HG03135 (cell line): ENCODE measurements around the gene ABI1.

Source experiments
- ATAC-seq: cut with Tn5 transposase; IDR thresholded peaks from one replicate; pipeline ENCODE4 v1.9.1; 2021; ENCODE audit warnings: mild to moderate bottlenecking, moderate library complexity; ENCODE audit not compliant: unreplicated experiment

Gene ABI1

DNA sequence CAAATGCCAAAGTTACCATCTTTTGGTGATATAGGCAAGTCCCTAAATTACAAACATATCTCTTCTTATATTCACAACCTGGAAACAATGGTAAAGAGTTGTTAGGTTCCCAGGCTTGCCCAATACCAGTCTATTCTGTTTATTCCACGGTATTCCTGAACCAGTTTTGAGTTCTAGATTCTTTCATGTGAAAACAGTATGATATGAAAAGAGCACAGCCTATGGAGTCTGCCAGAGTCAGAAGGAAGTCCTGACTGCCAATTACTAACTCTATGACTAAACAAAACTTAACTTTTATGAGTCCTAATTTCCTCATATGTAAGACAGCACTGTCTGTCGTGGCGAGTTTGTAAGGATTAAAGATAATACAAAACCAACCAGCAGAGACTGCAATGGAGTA, 5.6 kb downstream of the ABI1 start:
- ATAC-seq, result no peak

DNA sequence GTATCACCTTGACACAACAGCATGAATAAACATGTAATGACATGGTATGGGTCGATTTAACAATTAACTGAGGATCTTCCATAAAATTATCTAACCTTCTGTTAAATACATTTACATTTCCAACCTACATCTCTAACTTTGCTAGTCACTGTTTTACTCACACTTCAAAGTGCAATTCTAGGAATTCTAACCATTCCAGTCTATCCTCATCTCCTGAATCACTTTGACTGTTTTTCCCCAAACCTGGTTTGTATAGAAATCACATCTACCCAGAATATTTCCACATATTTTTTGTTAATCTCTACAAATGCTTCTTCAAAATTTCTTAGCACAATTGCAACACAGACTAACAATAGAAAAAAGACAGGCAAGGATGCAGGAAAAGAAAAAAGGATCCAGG, 6.2 kb downstream of the ABI1 start:
- ATAC-seq, result no peak

DNA sequence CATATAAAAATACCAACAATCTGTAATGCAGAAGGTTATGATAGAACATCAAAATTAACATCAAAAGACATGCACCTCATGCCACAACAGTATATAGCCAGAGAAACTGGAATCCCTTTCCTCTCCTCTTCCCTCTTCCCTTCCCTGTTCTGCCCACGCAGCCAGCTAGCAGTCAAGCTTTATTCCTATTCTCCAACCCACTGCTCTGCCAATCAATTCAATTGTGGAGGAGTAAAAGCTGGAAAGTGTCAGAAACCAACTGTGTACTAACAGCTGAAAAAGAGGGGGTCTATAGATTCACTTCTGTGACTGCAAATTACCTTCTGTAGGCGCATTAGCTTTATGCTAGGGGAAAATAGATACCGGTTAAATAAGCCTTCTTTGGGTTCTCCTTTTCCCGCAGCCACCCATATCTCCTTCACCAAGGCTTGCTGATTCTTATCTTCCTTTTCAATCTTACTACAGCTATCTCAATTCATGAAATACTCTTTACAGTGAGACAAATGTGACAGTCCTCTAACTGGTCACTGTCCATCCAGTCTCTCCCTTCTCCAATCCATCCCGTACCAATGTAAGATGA, 16.3 kb downstream of the ABI1 start:
- no peak for ATAC-seq

DNA sequence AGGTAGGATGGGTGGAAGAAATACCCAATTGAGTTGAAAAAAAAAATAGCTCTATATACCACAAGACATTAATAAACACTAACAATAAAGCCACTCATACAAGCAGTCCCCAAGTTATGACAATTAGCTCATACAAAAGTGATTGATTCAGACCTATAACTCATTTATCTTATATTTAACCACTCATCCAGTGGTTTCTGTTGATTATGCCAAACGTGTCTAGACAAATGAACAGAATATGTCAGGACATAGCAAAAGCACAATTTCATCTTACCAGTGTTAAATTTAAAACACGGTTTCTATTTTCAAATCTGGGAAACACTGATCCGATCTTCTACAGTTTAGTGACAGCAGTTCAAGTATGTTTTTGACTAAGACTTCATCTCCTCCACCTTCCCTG, 17.0 kb downstream of the ABI1 start:
- no peak for ATAC-seq

DNA sequence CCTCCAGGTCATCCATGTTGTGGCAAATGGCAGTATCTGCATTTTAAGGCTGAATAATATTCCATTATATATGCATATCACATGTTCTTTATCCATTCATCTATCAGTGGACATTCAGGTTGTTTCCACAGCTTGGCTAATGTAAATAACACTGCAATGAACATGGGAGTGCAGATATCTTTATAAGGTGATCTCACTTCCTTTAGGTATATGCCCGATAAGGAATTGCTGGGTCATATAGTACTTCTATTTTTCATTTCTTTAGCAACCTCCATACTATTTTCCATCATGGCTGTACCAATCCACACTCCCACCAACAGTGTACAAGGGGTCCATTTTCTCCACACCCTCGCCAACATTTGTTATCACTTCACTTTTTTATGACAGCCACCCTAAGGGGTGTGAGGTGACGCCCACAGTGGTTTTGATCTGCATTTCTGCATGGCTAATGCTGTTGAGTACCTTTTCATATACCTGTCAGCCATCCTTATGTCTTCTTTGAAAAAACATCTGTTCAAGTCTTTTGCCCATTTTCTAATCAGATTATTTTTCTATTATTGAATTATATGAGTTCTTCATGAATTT, 18.9 kb downstream of the ABI1 start:
- ATAC-seq, result no peak

DNA sequence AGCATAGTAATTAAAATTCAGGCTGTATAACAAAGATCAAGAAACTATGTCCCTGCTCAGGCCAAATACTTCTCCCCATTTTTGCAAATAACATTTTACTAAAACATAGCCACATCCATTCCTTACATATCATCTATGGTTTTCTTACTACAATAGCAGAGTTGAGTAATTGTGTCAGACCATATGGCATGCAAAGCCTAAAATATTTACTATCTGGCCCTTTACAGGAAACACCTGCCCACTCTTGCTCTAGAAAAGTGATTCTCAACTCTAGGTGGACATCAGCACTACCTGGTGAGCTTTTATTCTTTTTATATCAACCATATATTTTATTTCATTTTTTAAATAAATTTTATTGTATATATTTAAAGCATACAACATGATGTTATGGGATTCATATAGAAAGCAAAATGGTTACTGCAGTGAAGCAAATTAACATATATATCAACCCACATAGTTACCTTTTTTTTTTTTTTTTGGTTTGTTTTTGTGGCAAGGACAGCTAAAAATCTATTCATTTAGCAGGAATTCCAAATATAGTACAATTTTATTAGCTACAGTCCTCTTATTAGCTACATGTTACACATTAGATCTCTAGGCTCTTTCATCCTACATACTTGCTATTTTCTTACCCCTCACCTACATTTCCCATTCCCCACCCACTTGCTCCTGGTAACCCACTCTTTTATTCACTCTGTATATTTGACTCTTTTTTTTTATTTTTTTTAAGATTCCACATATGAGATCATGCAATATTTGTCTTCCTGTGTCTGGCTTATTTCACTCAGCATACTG, 19.6 kb downstream of the ABI1 start:
- ATAC-seq, result peak; percentile 49

DNA sequence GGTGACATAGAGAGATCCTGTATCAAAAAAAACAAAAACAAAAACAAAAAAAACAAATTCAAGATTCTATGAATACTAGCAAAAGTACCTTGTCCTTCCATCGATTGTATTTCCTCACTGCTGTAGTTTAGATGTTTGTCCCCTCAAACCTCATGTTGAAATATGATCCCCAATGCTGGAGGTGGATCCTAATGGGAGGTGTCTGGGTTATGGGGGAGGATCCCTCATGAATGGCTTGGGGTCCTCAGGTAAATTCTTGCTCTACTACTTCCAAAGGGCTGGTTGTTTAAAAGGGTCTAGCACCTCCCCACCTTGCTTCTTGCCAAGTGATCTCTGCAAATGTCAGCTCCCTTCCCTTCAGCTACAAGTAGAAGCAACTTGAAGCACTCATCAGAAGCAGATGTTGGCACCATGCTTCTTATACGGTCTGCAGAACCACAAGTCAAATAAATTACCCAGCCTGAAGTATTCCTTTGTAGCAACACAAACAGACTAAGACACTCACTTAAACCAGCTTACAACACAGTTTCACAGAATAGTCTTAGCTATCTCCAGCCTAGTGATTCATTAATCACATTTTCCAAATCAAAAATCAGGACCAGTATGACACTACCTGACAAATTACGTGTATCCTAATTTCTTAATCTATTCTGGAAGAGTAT, 20.7 kb downstream of the ABI1 start:
- no peak for ATAC-seq

DNA sequence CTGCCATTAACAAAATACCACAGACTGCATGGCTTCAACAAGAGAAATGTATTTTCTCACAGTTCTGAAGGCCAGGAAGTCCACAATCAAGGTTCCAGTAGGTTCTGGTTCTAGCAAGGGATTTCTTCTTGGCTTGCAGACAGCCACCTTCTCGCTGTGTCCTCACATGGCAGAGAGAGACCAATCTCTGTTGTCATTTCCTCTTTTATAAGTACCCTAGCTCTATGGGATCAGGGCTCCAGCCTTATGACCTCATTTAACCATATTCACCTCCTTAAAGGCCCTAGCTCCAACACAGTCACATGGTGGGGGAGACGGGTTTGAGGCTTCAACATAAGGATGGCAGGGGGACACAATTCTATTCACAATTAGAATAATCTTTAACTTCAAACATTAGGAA, 23.6 kb downstream of the ABI1 start:
- ATAC-seq, result no peak

DNA sequence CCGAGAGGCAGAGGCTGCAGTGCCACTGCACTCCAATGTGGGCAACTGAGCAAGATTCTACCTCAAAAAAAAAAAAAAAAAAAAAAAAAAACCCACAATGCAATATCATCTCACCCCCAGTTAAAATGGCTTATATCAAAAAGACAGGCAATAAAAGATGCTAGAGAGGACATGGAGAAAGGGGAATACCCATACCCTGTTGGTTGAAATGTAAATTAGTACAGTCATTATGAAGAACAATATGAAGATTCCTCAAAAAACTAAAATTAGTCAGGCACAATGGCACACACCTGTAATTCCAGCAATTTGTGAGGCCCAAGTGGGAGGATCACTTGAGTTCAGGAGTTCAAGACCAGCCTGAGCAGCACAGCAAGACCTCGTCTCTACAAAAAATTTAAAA, 25.7 kb downstream of the ABI1 start:
- ATAC-seq, result no peak

DNA sequence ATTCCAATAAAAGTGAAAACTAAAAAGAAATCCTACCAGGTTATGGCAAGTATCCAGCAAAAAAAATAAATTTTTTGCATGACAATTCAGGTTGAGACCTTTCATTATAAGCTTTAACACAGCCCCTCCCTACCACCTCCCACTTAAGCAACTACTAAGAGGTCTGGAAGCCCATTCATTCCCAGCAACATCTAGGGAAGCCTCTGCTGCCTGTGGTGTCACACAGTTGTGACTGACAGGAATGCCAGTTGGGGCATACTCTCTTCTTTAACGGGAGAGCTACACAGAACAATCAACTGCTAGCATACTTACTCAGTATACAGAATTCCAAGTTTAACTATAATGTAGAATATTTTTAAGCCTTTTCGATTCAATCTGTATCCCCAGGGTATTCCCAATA, 27.8 kb downstream of the ABI1 start:
- ATAC-seq, result no peak

DNA sequence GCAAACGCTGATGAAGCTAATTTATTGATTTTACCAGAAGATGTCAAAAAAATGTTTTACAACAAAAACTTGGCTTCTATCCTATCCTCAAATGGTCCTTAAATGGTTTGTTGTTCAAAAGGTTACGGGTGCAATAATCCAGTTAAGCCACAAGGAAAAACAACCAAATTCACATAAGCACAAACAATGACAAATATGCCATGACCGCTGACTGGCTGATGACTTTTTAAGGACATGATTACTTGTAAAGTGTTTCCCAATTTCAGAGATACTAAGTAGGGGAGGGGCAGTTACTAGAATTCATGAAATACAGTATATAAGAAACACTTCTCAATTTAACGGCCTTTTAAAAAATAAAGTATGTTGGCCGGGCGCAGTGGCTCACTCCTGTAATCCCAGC, 28.8 kb downstream of the ABI1 start:
- no peak for ATAC-seq

DNA sequence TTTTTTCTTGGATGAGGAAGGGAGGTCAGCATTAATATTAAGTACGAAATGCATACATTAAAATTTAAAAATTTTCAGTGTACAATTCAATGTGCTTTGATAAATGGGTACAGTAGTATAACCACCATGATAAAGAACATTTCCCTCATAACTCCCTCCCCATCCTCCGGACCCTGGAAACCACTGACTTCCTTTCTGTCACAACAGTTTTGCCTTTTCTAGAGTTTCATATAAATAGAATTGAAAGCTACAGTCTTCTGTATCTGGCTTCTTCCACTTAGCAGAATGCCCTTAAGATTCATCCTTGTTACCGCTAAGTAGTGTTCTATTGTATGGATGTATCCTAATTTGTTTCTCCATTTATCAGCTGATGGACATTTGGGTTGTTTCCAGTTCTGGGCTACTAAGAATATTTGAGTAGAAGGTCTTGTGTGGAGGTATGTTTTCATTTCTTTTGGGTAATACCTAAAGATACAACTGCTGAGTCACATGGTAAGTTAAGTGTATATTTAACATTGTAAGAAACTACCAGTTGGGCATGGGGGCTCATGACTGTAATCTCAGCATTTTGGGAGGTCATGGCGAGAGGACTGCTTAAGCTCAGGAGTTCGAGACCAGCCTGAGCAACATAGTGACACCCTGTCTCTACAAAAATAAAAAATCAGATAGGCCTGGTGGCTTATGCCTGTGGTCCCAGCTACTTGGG, 30.8 kb downstream of the ABI1 start:
- no peak for ATAC-seq

DNA sequence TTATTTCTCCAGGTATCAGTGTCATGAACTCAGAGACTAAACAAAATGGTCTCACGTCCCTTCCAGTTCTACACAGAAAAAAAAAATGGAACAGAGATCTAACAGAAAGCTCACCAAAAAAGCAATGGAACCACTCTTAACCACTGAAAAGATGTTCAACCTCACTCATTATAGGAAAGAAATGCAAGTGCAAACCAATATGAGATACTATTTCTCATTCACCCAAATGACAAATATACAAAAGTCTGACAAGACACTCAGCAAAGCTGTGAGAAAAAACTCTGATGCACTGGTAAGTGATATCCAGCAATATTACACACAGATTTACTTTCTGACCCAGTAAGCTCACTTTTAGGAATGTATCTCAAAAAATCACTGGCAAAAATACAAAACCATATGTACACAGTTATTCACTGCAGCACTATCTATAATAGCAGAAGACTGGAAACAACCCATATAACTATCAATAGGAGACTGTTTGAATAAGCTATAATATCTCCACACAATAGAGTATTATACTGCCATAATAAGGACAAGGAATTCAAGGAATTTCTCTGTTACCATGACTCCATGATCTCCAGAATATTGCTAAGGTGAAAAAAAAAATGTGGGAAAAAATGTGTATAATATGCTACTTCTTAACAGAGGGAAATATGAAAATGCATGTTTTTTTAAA, 36.6 kb downstream of the ABI1 start:
- ATAC-seq, result no peak

DNA sequence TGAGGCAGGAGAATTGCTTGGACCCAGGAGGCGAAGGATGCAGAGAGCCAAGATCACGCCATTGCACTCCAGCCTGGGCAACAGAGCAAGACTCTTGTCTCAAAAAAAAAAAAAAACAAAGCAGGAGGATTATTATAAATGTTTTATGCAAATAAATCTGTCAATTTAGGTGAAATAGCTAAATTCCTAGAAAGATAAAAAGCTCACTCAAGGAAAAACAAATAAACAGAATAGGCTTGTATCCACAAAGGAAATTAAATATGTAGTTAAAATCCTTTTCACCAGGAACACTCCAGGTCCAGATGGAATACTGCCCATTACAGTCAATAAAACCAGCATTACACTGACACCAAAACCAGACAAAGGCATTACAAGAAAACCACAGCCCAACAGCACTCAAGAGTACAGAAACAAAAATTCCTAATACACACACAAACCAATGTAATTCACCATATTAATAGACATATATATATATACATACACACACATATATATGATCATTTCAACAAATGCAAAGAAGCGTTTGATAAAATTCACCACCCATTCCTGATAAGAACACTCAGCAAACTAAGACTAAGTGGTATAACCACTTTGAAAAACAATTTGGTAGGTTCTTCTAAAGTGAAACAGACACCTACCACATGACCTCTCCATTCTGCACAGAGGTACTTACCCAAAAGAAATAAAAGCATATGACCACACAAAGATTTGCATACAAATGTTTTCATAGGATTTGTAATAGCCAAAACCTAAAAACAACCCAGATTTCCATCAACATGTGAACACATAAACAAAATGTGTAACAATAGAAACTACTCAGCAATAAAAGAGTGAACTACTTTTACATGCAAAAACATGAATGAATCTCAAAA, 38.8 kb downstream of the ABI1 start:
- no peak for ATAC-seq

DNA sequence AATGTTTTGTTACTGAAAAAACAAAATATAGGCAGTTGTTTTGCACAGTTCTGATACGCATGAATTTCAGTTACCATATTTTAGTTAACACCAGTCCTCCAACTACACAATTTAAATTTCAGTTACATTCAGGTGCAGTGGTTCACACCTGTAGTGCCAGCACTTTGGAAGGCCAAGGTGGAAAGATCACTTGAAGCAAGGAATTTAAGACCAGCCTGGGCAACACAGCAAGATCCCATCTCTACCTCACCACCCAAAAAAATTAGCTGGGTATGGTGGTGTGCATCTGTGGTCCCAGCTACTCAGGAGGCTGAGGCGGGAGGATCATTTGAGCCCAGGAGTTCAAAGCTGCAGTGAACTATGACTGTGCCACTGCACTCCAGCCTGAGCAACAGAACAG, 45.3 kb downstream of the ABI1 start:
- ATAC-seq, result no peak

DNA sequence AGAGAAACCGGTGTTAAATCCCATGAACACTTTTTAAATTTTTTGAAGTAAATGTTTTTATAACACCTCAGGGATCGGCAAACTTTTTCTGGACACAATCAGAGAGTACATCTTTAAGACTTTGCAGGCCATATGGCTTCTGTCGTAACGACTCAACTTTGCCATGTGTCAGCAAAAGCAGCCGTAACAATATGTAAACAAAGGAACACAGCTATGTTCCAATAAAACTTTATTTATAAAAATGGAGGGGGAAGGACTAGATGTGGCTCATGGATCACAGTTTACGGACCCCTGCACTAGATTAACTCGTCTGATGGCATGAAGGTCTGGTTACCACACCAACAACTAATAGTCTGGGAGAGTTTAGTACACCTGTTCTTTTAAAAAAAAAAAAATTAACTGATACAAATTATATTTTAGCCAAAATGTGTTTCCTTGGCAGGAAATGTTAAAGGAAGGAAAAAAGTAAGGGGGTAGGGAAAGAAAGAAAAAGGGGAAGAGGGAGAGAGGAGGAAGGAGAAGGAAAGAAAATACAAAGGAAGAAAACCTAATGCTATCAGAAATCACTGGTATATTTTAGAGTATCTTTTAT, 50.2 kb downstream of the ABI1 start:
- ATAC-seq, result no peak

DNA sequence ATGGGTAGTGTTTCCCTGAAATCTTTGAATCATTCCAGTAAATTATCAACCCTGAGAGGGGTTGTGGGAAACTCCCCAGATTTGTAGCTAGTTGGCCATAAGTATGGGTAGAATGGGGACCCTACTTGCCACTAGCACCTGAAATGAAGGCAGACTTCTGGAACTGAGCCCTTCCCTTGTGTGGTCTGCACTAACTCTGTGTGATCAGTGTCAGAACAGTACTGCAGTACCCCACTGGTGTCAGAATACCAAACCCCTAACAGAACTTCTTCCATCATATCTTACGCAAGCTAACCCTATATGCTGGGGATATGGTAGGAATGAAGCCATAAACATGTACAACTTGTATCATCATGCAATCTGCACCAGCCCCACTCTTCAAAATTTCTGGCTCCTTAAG, 50.8 kb downstream of the ABI1 start:
- ATAC-seq, result no peak

DNA sequence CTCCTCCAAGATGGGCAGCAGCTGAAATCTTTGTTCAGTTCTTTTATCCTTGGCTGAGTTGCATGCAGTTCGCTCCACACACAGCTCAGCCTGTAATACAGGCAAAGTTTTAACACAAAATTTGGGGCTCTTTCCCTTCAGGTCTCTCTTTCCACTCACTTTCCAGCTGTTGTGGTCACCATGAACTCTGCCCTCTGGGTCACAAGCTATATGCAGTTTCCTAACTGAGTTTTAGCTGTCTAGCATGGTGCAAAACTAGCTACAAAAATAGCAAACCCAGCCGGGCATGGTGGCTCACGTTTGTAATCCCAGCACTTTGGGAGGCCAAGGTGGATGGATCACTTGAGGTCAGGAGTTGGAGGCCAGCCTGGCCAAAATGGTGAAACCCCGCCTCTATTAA, 53.2 kb downstream of the ABI1 start:
- ATAC-seq, result no peak

DNA sequence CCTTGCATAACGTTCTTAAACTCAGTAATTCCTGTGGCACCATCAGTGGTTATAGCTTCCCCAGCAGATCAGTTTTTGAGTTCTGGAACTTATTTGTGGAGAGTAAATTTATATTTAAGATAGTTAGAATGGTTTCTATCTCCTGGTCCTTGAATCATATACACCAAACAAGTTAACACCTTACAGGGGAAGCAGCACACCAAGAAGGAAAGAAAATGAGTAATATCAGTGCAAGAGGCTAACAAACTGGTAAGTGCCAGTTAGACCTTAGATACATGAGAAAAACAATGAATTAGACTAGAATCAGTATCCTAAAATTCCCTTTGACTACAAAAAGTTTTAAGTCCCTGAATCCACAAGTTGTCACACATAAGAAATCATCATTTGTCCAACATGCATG, 54.2 kb downstream of the ABI1 start:
- ATAC-seq, result no peak
